Measurements from ENCODE around the gene SYT11.
"Not testable (repeated sequence)": the region's sequence is repeated elsewhere in the genome, so short reads cannot be mapped to it uniquely, and the experiment has no call there.

The SYT11 gene

DNA sequence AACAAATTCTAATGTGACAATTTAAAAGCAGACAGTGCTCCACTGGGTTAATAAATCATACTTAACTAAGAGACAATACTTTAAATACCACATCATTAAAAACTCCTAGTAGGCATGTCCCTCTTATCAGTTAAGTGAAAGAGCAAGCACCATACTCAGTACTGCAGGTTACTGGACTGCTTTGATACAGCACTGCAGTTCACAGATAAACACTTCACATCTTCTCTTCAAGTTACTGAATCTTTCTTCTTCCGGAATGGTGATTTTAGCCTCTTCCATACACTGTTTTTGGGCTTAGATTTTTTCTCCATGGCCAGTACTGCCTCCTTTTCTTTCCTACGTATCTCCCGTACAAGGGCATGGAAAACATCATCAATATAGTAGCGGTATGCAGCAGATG is 40.8 kb downstream of the SYT11 start:
- no peak for DNase-seq

DNA sequence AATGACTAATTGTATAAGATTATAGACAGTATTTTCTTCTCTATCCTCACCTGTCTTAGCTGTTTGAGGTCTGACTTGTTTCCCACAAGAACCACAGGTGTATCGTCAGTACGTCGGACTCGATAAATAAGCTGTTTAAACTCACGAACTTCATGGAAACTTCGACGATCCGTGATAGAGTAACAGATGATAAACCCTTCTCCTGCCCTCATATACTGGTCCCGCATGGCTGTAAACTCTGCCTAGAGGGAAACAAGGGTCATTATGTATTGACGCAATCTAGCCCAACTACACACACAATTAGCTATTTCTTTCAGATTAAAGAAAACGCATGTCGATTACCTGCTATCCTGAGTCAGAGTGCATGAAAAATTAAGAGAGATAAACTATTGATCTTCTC is 44.9 kb downstream of the SYT11 start:
- no peak for DNase-seq

DNA sequence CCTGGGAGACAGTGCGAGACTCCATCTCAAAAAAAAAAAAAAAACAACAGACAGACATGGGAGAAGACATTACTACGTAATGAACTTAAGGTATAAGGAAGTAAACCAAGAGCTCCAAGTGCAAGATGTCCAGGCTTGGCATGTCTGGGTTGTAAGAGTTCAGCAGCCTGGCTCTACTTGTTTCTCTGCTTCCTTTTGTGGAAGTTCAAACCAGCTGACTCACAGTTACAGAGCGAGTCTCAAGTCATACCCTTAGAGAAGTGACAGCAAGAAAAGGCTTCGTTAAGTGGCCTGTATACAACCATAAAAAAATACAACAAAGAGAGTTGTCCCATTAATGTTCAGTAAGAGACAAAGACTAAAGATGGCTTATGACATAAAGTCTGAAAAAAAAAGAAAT is 50.5 kb downstream of the SYT11 start:
- DNase-seq: no peak

DNA sequence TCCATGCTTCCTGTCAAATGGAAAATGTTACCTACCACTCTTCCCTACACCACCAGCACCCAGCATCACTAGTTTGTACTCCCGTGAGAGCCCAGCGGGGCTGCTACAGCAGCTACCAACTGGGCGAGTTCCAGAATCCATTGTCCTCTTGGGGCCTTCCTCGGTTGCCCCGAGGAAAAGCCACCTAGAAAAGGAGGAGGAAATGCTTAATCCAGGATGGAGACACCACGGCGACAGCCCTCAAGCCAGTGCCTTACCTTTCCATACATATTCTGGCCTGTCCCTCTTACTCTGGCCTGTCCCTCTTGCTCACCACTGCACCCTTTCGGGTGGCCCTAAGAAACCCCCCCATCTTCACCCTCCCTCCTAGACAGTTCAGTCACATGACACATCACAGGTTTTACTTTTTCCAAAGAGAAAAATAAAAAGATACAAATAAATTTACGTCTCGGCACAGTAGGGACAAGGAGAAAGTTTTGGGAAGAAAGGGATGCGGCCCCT is 51.3 kb downstream of the SYT11 start:
- DNase-seq: no peak

DNA sequence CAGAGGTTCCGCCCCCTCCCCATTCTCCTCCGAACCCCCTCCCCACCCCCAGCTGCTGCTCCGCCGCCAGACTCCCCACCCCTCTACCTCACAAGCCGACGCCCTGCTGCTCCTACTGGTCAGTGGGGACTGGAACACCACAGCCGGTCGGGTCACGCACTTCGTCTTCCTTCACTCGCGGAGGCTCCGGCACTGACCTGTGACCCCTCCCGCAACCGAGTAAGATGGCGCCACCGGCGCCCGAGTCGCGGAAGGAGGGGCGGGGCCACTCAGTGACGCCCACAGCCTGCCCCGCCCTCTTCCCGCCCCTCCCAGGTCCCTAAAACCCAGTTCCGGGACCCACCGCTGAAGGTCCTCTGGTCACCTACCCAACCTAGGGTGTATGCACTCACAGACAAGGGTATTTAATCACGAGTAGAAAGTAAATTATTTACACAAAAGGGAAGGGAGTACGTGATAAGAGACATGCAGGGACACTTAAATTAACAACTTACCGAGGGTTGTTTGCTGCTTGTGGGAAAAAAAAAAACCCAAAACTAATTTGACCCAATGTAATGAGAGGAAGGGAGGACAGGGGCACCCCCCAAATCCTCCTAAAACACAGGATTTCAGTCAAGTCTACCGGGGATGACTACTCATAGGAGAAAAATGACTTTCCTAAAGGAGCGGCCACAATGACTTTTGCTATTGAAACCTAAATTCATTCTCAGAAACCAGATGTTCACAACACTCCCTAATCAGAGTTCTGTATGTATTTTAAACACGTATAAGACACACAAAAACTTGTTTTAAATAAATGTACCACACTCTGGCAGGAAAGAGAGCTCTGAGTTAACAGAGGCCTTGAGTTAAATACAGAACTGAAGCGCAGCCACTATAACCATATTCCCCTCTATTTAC is 52.0 kb downstream of the SYT11 start, which contains the start of gene RIT1:
TSS of gene RIT1 (minus strand) at position 194 of the 900 bp plus-strand sequence. CDS start 588 bp downstream, outside the sequence.
- DNase-seq: peak; percentile 84

DNA sequence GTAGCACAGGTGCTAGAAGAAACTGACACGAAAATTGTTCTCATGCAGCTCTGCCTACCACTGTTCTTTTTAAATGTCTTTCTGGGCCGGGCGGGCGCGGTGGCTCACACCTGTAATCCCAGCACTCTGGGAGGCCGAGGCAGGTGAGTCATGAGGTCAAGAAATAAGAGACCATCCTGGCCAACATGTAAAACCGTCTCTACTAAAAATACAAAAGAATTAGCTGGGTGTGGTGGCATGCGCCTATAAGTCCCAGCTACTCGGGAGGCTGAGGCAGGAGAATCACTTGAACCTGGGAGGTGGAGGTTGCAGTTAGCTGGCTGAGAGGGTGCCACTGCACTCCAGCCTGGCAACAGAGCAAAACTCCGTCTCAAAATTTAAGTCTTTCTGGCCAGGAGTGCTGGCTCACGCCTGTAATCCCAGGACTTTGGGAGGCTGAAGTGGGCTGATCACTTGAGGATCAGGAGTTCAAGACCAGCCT is 52.7 kb downstream of the SYT11 start:
- DNase-seq: no peak

DNA sequence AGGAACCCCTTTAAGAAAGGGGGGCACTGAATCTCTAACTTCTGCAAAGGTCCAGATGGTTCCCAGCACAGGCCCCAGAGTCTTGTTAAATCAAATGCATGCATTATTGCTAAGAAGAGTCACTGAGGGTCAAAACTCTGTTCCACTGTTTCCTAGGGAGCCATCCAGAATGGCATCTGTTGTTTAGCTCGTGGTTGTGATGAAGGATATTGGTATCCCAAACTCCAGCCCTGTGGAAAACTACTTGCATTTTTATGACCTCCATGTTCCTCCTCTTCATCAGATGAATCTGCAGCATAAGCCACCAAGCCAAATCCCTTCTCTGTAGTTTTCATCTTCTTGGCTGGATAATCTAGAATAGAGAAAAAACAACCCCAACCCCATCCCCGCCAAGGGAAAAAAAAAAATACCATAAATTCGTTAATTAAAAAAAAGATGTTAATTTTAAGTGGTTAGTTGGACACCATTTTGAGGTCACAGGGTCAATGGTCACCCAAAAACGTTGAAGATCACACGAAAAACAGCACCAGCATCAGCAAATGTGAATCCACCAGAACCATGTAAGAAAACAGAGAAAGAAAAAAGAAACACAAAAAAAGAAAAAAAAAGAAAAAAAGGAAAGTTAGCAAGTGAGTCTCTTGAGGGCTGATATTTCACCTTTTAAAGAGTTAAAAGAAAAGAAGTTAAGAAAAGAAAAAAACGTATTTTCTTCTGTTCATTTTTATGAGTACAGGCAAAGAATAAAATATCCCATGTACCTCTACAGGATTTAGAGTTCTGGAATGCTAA is 54.8 kb downstream of the SYT11 start:
- DNase-seq: no peak

DNA sequence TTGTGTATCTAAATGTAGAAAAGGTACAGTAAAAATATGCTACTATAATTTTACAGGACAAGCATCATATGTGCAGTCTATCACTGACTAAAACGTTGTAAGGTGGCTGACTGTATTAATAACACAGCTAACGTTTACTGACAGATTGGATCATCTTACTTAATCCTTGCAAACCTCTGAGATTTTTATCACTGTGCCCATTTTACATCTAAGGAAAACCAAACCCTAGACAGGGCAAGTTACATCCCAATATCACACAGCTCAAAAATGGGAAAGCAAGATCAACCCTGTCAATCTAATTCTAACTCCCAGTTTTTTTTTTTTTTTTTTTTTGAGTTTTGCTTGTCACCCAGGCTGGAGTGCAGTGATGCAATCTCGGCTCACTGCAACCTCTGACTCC is 59.3 kb downstream of the SYT11 start:
- DNase-seq: no peak

DNA sequence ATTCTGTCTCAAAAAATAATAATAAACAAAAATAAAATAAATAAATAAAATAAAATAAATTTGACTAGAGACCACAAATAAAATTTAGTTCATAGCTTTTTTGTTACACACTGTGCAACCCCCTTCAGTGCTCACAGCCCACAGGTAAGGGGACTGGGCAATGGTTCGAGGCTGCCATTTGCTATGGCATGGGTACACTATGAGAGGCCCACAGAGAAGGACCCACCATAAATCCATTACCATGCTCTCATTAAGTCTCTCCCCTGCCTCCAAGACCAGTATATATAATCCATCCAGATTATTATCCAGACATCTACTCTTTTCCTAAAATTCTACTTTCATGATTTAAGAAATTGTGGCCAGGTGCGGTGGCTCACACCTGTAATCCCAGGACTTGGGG is 60.4 kb downstream of the SYT11 start:
- DNase-seq: no peak

DNA sequence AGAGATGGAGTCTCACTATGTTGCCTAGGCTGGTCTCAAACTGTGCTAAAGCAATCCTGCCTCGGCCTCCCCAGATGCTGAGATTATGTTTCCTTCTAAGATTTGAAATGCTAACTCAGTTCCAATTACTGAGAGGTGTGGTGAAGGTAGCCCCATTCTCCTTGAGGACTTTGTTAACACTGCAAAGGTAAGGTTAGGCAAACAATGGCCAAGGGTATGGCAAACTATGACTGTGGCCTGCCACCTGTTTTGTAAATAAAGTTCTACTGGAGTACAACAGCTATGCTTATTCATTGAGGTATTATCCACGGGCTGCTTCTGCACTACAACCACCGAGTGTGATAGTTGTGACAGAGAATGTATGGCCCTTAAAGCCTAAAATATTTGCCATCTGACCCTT is 61.4 kb downstream of the SYT11 start:
- DNase-seq: no peak

DNA sequence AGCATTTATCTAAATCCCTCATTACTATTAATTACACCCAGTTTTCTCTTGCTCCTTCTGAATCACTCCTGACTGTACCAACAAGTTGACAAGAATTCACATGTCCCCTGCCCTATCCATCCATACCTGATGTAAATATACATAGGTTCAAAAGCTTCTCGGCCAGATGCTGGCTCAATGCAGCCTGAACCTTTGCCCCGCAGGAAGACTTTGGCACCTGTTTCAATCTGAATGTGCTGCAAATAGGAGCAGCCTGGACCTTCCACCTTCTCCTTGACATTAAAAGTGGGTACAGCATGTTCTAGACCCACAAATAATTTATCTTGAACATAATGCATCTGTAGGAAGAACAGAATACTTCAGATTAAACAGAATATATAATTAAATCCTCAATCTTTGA is 66.1 kb downstream of the SYT11 start:
- DNase-seq: no peak

DNA sequence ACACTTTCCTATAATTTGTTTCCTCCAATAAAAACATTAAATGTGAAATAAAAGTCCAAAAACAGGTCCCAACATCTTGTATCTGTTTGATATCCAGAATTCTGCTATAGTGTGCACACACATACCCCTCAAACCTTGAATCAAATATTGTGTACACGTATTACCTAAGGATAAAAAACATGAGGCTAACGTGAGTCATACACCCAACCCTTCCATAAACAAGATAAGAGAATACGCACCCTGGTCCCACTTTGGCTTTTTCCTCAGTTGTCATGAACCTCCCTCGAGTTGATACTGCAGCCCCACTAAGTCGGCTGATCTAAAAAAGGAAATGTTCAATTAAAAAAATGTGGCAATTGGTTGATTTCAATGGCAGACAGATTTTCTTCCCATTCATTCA is 69.7 kb downstream of the SYT11 start:
- no peak for DNase-seq

DNA sequence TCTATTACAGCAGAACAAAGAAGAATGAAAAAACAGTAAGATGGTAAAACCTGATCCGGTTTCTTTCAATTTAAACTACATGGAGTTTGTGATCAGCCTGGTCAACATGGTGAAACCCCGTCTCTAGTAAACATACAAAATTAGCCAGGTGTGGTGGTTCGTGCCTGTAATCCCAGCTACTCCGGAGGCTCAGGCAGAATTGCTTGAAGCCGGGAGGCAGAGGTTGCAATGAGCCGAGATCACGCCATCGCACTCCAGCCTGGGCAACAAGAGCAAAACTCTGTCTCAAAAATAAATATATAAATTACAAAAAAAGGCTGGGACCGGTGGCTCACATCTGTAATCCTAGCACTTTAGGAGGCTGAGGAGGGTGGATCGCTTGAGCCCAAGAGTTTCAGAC is 71.4 kb downstream of the SYT11 start:
- not testable (repeated sequence) for DNase-seq

DNA sequence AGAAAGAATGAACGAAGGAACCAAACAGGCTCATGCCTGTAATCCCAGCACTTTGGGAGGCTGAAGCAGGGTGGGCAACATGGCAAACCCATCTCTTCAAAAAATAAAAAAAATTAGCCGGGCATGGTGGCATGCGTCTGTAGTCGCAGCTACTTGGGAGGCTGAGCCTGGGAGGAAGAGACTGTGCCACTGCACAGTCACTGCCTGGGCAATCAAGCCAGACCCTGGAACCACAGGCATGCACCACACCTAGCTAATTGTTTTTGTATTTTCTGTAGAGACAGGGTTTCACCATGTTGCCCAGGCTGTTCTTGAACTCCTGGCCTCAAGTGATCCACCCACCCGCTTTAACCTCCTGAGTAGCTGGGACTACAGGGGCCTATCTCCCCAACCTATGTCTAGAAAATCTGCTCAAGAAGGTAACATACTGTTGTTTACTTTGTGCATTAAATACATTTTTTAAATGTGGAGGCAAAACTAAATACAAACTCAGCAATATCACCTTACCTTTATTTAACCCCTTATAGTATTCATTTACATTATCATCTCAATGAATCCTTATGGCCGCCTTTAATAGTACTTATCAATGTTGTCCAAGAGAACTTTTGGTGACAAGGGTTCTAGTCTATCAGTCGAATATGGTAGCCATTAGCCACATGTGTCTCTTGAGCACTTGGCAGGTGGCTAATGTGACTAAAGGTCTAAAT is 72.1 kb downstream of the SYT11 start:
- DNase-seq: no peak

DNA sequence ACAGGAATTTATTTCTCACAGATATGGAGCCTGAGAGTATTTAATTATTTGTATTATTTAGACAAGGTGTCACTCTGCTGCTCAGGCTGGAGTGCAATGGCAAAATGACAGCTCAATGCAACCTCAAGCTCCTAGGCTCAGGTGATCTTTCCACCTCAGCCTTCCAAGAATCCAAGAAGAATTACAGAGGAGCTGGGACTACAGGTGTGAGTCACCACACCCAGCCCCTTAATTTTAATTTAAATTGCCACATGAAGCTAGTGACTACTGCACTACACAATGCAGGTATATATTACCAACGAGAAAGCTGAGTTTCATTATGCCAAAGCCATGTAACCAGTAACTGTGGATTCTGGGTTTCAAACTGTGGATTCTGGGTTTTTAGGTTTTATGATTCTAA is 72.7 kb downstream of the SYT11 start:
- no peak for DNase-seq

DNA sequence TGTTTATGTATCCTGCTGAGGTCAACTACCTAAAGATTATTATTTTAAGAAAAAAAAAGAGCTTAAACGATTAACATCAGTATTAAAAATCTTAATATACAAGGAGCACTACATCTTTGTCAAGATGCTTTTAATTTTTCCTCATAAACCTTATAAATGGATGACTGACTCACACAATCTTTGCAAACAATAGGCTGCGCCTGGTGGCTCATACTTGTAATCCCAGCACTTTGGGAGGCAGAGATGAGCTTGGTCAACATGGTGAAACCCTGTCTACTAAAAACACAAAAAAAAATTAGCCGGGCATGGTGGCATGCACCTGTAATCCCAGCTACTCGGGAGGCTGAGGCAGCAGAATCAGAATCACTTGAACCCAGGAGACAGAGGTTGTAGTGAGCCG is 73.1 kb downstream of the SYT11 start:
- no peak for DNase-seq

DNA sequence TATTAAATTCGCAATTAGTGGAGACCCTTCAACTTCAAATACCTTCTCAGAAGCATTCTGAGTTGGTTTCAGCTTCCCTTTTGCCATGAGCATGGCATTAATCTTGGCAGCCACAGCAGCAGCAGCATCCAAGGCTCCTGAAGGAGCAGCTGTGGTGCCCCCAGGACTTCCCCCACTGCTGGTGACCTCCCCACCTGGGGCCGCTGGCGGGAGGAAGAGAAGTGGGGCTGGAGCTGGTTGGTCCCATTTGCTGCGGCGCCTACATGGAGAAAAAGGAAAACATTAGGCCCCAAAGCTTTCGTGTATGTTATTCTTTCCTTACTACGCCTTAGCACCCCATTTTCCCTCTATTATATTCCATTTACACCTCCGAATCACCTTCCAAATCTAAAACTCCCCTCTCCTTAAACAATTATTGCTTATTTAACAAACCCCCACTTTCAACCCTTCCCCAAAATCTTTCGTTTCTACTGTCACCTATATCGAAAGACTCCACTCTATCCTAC is 74.3 kb downstream of the SYT11 start:
- no peak for DNase-seq

DNA sequence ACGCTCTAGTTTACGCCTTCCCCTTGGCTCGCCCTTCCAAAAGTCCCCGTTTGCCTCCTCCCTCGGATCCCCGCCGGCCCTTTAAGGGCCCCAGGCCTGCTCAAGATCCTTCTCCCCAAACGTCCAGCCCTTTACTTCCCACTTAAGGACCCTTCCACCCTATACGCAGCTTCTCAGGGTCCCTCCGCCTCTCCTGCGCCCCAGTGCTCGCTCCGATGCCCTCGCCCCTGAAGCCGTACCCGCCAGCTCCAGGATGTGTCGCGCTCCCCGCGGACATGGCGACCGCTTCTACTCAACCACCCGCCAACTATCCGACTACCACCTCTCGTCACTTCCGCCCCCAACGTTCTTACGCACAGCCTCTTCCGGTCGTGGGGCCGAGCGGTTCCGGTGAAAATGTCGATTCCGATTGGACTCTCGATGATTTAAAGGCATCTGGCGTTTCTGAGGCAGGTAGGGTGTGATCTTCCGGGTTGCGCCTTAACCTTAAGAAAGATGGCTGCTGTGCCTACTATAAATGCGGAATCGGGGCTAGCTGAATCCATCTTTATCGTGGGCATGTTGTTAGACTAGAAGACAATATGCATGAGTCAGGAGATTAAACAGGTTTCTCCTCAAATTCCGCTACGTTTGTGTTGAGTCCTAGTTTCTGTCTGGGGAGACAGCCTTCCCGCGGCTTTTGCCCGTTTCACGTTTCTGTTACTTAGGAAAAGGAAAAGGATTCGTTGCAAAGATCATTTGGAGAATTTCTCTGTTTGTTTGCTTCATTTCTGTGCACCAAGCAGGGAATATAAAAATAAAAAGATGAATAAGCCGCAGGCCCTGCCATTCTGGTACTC is 74.9 kb downstream of the SYT11 start, which contains the start of gene KHDC4:
TSS of gene KHDC4 (minus strand) at position 317 of the 839 bp plus-strand sequence. CDS start at position 277, 40 bp downstream.
- peak; percentile 94 for DNase-seq
